ENCODE measurements around the gene OR7G2.
A peak's percentile ranks its signal among the peaks of the same experiment; 100 is the strongest.

The OR7G2 gene

DNA sequence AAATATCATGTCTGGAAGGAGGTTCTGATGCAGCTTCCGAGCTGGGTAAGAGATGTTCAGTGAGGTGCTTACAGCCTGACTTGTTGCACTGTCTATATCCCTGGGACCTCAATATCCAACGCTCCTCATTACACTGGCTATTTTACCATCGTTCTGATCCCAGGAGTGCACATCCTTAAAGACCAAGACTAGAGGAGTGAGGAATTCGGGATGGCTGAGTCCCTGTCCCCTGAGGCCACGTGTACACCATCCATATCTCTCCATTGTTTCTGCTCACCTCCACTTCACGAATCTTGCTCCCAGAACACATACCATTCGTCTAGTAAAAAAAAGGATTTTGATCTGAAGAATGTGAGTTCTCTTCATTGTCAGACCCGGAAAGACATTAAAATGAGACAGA, at the start of gene OR7G2:
TSS of gene OR7G2 (minus strand) at position 101 of the 400 bp plus-strand sequence. CDS start 4,232 bp downstream, outside the sequence.
- no peak for DNase-seq

DNA sequence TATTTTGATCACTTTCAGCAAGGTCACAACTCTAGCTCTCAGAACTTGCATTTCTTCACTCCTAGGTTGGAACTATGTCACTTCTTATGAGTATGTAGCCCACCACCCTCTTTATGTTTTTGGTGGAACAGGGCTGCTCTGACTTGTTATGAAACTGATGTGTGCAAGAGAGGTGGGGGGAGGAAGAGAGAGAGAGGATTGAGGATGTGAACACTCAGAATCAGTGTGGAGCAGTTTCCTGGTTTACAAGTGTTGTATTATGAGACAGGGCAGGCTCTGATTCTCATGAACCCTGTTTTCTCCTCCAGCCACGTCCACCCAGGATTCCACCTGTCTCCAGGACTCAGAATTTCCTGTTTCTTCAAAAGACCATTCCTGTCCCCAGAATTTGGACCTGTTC, 49.0 kb upstream of the OR7G2 start:
- DNase-seq: no peak

DNA sequence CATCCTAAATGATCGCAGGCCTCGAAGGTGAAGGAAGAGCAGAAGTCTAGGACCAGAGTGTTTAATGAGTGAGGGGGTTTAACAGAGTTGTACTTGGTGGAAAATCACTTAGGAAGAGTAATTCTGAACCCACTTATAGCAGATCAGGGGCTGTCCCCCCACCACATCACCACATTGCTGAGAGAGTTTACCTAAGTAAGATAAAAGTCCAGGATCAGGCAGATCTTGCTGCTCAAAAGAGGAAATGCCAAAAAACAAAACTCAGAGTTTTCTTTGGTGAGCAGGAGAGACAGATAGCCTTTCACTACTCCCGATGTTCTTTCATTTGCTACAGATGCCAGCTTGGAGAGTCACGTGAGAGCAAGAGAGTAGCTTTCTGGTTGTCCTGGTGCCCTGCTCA, 48.3 kb upstream of the OR7G2 start:
- DNase-seq: no peak

DNA sequence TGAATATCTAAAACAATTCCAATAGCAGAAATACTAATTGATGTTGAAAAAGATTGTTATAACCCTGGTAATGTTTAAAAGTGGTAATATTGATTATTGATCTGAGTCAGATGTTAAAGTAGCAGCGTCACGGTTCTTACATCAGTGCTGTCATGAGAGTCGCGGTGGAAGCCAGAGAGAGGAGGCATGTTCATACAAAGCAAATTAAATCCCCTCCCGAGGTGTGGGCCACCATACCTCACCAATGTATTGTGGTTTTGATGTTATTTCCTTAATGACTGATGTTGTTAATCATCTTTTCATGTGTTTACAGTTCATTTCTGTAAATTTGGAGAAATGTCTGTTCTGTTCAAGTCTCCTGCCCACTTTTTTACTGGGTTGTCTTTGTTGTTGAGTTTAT, 44.1 kb upstream of the OR7G2 start:
- DNase-seq: no peak

DNA sequence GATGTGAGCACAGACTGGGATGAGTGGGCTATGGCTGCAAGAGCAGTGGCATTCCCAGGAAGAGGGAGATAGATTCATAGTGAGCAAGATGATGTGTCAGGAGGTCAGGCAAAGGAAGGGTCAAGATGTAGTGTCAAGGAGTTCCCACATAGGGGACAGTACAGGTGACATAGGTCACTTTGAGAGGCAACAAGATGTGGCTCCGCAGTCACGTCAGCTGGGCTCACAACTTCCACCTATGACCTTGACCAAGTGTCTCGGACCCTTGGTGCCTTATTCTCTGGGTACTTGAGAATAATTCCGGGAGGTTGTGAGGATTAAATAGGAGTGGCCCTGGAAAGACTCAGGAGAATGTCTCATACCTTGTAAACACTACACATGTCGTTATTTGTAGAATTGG, 43.4 kb upstream of the OR7G2 start:
- no peak for DNase-seq

DNA sequence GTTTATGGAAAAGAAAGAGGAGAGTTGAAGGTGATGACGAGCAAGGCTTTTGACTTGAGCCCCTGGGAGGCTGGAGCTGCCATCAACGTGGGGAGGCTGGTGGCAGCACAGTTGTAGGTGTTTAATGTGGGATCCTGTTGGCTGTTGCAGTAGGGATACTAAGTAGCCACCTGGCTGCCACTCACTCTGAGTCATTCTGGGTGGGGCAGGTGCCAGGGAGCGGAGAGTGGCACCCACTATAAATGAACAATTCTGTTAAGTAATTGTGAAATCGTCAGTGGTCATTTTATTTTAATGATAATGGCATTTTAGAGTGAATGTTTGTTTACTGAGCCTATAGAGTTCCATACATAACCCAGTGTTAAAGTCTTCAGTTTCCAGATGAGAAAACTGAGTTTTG, 42.7 kb upstream of the OR7G2 start:
- no peak for DNase-seq

DNA sequence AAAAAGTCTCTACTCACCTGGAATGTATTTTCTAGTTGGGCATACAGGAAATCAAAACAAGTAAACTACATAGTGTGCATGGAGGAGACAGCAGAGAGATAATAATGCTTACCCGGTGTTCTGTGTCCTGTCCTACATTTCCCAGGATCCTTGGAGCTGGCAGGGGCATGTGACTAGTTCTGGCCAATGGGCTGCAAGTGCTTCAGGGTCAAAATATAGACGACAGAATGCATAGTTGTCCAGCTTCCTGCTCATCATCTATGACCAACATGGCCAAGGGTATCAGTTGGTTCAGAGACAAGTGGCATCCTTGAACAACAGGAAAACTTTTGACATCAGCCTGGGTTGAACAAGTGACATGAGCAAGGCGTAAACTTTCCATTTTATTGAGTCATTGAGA, 41.4 kb upstream of the OR7G2 start:
- no peak for DNase-seq

DNA sequence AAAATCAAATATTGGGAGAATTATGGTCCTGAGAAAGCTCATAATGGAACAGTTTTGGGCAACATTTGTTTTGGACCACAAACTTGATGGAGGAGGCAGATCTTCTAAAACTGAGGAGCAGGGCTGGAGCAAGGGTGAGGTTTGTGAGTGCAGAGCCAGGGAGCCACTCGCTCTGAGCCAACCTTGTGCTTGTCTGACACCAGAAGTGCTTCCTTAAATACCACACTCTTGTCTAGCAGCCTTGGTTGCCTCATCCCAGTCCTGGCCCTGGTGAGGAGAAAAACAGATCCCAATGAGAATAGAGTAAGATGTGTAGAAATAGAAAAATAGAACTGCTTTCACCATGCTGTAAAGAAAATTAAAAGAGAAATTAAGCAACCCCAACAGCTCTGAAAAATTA, 39.6 kb upstream of the OR7G2 start:
- no peak for DNase-seq

DNA sequence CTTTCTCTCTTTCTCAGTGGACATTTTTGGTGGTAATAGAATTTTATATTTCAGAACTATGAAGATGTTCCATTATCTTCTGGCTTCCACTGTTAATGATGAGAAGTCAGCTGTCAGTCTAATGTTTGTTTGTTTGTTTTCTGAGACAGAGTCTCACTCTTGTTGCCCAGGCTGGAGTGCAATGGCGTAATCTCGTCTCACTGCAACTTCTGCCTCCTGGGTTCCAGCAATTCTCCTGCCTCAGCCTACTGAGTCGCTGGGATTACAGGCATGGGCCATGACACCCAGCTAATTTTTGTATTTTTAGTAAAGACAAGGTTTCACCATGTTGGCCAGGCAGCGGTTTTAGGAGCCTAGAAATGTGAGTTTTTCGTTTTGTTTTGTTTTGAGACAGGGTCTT, 37.6 kb upstream of the OR7G2 start:
- no peak for DNase-seq

DNA sequence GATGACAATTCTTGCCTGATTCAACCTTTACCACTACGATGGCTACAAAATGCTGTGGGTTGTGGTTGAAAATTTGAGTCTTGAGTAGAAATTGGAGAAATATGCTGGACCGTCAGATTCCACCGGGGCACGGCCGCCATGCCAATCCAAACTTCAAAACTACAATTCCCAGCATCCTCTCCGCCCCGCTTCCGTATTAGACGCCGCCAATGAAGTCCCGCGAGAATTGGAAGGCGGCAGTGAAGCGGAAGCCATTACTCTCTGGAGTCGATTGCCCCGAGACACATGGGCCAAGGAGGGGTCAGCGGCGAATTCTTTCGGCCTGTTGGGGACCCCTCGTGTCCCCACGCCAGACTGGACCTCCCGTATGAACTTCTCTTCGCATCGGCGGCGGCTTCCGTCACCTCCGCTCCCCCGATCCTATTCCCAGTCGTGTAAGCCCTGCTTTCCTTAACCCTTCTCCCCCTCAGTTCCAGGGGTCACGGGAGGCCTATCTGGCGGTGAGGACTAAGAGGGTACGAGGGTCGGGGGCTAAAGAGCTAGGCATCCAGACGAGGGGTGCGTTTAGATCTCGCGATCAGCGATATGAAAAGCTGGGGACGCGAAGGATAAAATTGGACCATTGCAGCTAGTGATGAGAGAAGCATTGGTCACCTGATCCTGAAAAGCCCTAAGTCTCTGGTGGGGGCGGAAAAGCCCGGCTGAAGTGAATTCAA, 33.0 kb upstream of the OR7G2 start, which contains the start of gene ZNF317:
TSS of gene ZNF317 (plus strand) at position 239 of the 716 bp plus-strand sequence. CDS start 15,620 bp downstream, outside the sequence.
- DNase-seq: peak; percentile 90 to 93

DNA sequence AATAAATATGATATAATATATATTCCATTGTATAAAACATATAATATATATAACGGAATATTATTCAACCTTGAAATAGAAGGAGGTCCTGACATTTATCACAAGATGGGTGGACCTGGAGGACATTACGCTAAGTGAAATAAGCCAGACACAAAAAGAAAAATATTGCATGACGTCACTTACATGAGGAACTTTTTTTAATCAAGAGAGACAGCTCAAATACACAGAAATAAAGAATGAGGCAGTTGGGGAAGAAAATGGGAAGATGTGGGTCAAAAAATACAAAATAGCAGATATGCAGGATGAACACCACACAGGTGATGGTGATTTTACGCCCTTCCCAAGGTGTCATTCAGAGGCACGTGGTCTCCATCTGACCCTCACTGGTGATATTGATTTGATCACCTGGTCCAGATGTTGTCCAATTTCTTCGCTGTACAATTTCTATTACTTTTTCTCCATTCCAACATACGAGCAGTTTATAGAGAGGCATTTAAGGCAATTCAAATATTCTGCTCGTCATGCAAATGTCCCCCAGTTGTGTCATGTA, 32.4 kb upstream of the OR7G2 start:
- peak in 1 of 2 experiments; percentile 6 for DNase-seq

DNA sequence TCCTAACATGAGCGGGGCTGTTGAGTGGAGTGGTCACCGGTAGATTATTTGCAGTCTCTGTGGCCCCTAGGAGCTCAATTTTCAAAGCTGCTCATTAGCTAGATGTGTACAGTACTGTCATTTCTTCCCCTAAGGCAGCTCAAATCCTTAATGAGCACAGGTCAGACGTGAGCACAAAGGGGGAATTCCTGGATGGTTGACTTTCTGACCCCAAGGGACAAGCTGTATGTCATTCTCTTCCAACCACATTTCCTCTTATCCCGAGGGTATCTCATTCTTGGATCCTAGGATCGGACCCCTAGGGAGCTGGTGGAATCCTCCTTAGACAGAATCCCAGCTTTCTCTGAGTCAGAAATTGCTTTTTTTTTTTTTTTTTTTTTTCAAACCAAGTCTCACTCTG, 25.1 kb upstream of the OR7G2 start:
- no peak for DNase-seq

DNA sequence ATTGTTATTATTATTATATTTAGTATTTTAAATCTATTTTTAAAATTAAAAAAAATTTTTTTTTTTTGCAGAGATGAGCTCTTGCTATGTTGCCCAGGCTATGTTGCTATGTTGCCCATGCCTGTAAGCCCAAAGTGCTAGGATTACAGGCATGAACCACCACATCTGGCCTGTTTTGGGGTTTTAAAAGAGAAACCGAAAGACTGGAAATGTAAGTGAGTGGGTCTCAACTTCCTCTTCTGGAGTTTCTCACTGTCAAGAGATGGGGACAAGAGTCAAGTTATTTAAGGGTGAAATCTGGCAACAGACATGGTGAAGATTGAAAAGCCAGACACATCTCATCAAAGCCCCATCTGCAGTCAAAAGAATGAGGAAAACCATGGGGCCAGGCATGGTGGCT, 23.7 kb upstream of the OR7G2 start:
- no peak for DNase-seq

DNA sequence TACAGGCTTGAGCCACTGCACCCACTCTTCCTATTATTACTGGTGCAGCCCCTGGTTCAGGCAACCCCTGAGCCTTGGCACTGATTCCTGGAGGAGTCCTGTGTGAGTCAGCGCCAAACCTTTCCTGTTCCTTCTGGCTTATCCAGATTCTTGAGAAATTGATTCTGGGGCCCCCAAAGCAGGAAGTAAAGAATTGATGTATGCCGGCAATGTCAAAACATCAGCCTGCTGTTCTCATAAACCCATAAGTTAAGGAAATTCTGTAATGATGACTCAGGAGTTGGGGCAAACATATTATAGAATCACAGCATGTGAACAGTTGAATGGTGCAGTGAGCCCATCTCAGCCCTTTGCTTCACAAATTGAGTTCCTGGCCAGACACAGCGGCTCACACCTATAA, 20.9 kb upstream of the OR7G2 start:
- no peak for DNase-seq

DNA sequence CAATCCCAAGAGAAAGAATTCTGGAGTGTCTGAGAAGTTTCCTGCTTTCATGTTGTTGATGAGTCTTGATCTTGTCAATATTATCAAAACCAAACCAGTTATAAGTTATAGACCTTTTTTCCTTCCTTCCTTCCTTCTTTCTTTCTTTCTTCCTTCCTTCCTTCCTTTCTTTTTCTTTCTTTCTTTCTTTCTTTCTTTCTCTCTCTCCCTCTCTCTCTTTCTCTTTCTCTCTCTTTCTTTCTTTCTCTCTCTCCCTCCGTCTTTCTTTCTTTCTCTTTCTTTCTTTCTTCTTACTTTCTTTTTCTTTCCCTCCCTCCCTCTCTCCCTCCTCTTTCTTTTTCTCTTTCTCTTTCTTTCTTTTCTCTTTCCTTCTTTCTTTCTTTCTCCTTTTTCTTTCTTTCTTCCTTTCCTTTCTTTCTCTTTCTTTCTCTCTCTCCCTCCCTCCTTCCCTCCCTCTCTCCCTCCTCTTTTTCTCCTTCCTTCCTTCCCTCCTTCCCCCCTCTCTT, 19.7 kb upstream of the OR7G2 start, which contains the start of gene OR7G3:
TSS of gene OR7G3 (minus strand) at position 51 of the 506 bp plus-strand sequence. CDS start at position 51, 0 bp downstream.
- DNase-seq: no peak

DNA sequence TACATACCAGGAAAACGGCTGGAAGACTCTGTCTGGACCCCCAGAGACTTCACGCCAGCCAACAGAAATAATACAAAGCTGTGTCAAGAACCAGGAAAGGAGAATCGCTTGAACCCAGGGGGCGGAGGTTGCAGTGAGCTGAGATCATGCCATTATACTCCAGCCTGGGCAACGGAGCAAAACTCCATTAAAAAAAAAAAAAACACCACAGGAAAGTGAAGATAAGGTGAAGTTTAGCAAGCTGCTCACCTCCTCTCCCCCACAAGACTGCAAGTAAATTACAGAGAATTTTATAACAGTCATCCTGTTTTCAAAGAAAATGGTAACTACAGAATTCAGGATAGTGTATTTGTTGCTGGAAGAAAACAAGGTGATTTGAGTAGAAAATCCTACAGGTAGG, 9.3 kb upstream of the OR7G2 start:
- no peak for DNase-seq

DNA sequence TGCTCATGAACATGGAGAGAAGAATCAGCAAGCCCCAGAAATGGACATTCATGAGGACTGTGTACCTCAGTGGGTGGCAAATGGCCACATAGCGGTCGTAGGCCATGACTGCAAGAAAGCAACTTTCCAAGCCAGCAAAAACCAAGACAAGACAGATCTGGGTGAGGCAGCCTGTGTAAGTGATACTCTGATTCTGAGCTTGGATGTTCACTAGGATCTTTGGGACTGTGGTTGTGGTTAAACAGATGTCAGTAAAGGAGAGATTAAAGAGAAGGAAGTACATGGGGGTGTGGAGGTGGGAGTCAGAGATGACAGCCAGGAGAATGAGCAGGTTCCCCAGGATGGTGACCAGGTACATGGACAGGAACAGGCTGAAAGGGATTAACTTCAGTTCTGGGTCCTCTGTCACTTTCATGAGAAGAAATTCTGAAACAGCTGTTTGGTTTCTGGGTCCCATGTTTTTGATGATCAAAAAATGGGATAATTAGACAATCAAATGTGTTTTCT, 8.1 kb upstream of the OR7G2 start, which contains the start of gene OR7G1:
TSS of gene OR7G1 (minus strand) at position 457 of the 507 bp plus-strand sequence. CDS start at position 457, 0 bp downstream.
- DNase-seq: no peak

DNA sequence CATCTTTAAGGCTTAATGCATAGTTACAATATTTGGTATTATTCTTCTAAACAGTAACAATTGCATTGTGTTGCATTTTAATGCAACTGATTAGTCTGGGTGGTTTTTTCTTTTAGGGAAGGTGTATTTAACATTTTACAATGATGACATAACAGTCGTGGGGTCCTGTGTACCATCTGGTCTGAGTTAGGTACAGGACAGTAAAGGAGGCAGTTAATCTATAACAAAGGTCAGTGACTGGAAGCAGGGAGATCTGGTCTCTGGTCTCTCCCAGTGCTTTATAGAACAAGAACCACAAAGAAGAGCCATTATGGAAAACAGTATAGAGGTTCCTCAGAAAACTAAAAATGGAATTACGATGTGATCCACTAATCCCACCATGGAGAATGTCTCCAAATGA, 2.7 kb upstream of the OR7G2 start:
- no peak for DNase-seq

DNA sequence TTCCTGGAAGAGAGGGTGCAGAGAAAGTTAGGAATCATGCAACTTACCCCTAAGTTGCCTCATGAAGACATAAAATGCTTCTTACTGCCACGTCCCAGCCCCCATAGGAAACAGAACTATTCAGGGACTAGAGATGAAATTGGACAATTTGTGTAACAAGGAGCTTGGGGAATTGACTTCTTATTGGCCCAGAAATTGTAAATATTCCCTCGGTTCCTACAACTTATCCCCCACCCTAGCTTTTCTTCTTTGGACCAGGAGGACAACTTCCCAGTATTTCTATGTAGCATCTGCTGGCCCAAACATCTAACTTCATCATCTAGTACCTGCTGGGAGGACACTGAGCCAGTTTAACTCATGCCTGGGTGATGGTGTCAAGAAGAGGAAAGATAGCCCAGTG, 20.5 kb downstream of the OR7G2 start, which contains the start of gene OR1M1:
TSS of gene OR1M1 (plus strand) at position 301 of the 400 bp plus-strand sequence. CDS start 6,184 bp downstream, outside the sequence.
- no peak for DNase-seq

DNA sequence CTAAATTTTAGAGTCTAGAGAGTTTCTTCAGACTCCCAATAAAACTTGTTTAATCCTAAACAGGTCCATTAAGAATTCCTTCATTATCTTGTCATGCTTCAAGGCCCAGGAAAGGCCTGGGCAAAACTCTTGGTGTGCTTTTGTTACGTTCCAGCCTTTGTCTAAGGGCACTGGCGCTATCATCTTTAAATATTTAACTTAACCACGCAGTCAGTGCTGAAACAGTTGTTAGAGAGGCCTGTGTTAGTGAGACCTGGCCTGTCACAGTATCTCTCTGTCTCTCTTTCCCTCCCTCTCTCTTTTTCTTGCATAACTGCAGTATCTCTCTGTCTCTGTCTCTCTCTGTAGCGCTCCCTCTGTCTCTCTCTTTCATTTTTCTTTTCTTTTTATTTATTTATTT, 28.6 kb downstream of the OR7G2 start:
- DNase-seq: no peak

DNA sequence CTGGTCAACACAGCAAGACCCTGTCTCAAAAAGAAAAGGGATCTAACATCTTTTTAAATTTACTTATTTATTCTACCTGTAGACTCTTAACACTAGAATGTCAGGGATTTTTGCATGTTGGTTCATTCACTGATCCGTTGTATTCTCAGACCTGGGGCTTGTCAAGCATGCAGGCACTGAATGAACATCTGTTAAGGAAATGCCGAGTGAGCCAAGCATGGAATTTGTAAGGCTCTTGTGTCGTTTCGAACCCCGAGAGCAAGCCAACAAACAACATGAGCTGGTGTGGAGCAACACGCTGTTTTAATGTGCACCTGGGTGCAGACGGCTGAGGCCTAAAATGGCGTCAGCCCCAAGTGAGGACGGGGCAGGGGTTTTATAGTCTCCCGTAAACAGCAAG, 30.4 kb downstream of the OR7G2 start:
- DNase-seq: no peak

DNA sequence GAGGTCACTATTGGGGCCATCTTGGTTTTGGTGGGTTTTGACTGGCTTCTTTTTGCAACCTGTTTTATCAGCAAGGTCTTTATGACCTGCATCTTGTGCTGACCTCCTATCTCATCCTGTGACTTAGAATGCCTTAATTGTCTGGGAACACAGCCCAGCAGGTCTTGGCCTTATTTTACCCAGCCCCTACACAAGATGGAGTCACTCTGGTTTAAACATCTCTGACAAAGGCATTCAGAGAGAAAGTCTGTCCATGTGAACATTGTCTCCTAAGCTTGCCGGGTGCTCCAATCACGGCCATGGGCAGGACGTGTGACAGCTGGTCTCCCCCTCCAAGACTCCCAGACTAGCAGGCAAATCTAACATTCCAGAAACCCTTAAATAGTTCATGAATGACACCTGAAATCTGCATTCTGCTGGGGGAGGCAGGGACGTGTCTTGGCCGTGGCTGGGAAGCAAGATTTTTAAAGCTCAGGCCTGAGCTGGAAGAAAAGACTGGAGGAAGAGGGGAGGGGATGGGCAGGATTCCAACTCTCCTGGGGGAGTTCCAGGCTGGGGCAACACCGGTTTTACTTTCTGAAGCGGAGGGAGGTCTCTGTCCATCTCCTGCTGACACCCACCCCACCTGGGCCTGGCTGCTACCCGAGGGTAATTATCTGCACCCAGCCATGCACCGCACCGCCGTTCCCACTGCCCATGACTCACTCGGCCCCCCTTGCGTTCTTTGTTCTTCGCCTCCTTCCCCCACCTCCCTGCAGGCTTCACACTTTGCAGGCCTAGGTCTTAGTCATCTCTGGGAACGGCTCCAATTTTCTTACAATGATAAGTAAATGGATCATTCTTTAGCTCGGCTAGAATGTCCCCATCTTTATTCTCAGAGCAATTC, 32.0 kb downstream of the OR7G2 start:
- peak; percentile 19 to 37 for DNase-seq

DNA sequence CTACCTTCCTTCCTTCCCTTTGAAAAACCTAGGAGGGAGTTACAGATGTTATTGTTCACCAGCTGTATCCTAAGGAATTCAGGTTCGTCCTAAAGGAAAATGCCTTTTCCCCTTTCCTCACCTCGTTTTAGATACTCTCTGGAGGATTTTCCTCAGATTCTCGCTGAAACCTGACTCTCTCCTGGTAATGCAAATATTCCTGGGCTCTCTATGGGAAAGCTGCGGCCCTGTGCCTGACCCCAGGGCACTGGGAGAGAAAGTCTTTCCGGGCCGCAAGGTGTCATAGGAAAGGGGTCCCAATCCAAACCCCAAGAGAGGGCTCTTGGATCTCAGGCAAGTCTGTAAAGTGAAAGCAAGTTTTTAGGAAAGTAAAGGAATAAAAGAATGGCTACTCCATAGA, 33.5 kb downstream of the OR7G2 start:
- DNase-seq: no peak

All from SHP77 (cell line).